NCI-H2107 treated with DMSO at 0.1 percent for 48 hours (cell line): ENCODE results near the gene PRAMEF11.
"Not testable (repeated sequence)": the region's sequence is repeated elsewhere in the genome, so short reads cannot be mapped to it uniquely, and the experiment has no call there.

Experiments used
- DNase-seq: peaks from one replicate; lab custom pipeline; 2025; ENCODE audit not compliant: unreplicated experiment; lab: John Stamatoyannopoulos, UW

The PRAMEF11 gene

GRCh38 chr1:12831310-12831709 lies at the start of gene PRAMEF11:
Gene PRAMEF11, minus strand, starts transcription at chr1:12831410. Its CDS starts 2,621 bp downstream, at chr1:12828789.
- not testable (repeated sequence) for DNase-seq

DNA sequence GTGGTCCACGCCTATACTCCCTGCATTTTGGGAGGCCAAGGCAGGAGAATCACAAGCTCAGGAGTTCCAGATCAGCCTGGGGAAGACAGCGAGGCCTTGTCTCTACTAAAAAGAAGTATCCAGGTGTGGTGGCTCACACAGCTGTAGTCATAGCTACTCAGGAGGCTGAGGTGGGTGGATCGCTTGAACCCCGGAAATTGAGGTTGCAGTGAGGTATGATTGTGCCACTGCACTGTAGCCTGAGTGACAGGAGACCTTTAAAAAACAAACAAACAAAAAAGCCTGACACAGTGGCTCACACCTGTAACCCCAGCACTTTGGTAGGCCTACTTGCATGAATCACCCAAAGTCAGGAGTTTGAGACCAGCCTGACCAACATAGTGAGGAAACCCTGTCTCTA lies 47.2 kb upstream of the PRAMEF11 start:
- not testable (repeated sequence) for DNase-seq

GRCh38 chr1:12863131-12863880 lies 32.1 kb upstream of the PRAMEF11 start:
- not testable (repeated sequence) for DNase-seq

DNA sequence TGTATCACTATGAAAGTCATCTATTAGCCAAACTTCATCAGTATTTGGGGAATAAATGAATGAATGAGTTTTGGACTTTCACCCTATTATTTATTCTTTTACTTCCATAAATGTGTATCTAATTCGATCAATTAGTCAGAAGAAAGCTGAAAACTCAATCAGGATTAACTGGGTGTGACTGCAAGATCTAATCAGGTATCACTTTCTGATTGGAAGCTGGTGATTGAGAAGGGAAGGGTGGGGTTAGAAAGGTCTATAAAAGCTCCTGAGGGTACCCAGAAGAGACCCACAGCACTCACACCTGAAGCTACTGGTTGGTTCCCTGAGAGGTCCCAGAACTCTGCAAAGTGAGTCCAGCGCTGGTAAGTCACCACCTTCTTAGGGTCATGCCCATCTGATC lies 25.6 kb upstream of the PRAMEF11 start, which contains the start of gene PRAMEF2:
Gene PRAMEF2, plus strand, starts transcription at position 301 of the 400 bp plus-strand sequence. CDS start 1,924 bp downstream, outside the sequence.
- DNase-seq = not testable (repeated sequence)

DNA sequence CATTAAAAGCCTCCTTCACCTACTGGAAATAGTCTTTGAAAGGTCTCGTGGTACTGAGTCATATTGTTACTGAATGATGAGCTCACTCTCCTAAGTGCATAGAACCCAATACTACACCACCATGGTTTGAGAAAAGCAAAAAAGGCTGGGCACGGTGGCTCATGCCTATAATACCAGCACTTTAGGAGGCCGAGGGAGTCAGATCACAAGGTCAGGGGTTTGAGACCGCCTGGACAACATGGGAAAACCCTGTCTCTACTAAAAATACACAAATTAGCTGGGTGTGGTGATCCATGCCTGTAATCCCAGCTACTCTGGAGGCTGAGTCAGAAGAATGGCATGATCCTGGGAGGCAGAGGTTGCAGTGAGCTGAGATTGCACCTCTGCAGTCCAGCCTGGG lies 20.6 kb upstream of the PRAMEF11 start:
- no peak for DNase-seq

- DNase-seq = not testable (repeated sequence)
Measured at GRCh38 chr1:12848620-12849019, 17.4 kb upstream of the PRAMEF11 start, which contains the start of gene HNRNPCL1. Gene HNRNPCL1, minus strand, starts transcription at chr1:12848720. Its CDS starts 431 bp downstream, at chr1:12848289.

DNA sequence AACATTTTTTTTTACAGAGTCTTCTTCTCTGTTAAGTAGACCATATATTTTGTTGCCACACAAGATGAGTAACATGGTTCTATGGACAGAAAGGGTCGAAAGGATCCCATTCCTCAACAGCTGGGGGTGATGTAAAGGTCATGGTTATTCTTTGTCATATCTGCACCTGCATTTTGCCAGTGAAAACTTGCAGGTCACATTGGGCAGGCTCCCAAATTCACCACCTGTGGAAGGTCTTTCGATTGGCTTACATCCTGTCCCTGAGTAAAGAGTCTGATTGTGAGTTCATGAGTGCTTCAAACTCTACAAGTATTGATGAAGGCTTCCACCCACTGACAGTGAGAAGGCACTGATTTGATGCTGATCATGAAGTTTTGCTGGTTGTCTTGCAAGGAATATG lies 2.0 kb upstream of the PRAMEF11 start:
- DNase-seq = not testable (repeated sequence)

GRCh38 chr1:12819061-12819460 lies 12.1 kb downstream of the PRAMEF11 start:
- DNase-seq = not testable (repeated sequence)

DNA sequence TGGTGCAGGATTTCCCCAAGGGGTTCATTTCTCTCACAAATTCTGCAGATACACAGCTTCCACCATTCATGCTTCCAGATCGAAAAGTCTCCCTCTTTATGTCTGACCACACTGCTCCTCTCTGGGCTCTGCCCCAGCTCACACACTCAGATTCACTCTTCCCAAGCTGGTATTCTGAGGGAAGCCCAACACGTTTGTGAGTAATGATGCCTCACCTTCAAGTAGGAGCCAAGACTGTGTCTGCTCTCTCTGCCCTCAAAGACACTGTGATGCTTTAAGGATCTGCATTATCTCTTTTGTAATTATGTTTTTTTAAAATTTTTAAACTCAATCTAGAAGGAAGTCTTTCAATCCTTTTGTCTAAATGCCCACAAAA lies 19.8 kb downstream of the PRAMEF11 start:
- DNase-seq = no peak

DNA sequence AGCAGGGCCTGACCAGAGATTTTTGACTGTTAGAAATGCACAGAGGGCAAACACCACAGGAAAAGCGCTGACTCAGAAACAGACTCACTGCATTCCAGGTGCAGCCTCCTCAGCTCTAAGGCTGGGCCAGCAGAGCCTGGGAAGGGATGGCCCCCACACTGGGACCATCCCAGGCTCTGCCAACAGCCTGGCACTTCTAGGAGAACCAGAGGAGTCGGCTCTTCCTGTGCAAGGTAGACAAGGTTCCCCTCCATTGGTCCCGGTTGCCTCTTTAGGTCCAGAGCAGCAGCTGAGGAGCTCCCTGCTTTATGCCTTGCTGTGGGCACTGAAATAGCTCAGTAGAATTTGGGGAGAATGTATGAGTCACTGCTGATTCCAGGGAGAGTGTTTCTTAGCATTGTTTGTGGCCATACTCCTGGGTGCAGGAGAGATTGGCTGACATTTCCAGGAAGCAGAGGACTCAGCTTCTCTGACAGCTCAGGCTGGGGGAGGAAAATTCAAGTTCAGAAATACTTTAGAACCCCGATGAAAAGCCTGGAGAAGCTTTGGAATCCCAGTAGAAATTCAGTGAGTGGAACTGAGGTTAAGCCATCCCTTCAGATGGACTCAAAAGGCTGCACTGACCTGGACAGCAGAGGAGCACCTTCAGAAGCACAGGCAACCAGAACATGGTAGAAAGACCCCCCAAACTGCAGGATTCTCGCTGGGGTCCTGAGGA lies 20.4 kb downstream of the PRAMEF11 start:
- DNase-seq = no peak

- no peak for DNase-seq
Measured at GRCh38 chr1:12809933-12810332, 21.3 kb downstream of the PRAMEF11 start.

DNA sequence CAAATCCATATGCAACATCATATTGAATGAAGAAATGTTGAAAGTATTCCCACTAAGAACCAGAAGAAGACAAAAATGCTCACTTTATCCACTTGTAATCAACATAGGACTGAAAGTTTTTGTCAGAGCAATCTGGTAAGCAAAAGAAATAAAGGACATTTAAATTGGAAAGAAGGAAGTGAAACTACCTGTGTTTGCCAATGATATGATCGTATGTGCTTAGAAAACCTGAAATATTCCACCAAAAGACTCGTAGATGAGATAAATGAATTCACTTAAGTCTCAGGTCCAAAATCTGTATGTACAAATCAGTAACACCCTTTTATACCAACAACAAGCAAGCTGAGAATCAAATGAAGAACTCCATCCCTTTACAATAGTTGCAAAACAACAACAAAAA lies 31.5 kb downstream of the PRAMEF11 start:
- no peak for DNase-seq

DNA sequence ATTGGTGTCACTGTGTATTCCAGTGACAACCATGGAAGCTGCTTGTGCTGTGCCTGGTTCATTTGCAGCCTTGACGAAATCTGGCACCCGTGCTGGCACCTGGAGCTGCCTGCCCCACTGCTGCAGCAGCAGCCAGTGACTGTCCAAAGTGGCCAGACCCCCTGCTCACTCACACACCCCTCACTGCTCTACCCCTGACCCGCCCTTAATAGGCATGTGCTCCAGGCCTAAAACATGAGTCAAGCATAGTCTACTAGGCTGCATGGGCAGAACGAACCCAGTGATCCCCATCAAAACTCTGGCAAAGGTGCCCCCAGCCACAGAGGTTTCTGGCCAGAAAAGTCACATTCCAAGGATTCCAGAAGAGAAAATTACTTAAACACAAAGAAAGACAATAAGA lies 32.3 kb downstream of the PRAMEF11 start:
- no peak for DNase-seq

DNA sequence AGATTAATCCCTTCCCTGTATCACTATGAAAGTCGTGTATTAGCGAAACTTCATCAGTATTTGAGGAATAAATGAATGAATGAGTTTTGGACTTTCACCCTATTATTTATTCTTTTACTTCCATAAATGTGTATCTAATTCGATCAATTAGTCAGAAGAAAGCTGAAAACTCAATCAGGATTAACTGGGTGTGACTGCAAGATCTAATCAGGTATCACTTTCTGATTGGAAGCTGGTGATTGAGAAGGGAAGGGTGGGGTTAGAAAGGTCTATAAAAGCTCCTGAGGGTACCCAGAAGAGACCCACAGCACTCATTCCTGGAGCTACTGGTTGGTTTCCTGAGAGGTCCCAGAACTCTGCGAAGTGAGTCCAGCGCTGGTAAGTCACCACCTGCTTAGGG lies 40.1 kb downstream of the PRAMEF11 start, which contains the start of gene PRAMEF1:
Gene PRAMEF1, plus strand, starts transcription at position 301 of the 400 bp plus-strand sequence. CDS start 1,831 bp downstream, outside the sequence.
- not testable (repeated sequence) for DNase-seq

- DNase-seq = not testable (repeated sequence)
Measured at GRCh38 chr1:12784729-12785128, 46.5 kb downstream of the PRAMEF11 start.

GRCh38 chr1:12783783-12784182 lies 47.4 kb downstream of the PRAMEF11 start:
- not testable (repeated sequence) for DNase-seq

DNA sequence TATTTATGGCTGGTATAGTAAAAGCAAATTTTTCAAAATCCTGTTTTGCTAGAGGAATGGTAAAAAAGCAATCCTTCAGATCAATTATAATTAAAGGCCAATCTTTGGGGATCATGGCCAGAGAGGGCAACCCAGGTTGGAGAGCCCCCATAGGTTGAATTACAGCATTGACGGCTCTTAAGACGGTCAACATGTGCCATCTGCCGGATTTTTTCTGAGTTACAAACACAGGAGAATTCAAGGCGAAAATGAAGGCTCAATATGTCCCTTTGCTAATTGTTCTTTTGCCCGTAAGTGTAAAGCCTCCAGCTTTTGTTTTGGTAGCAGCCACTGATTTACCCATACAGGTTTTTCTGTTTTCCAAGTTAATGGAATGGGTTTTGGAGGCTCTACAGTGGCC lies 49.7 kb downstream of the PRAMEF11 start:
- DNase-seq = not testable (repeated sequence)

DNA sequence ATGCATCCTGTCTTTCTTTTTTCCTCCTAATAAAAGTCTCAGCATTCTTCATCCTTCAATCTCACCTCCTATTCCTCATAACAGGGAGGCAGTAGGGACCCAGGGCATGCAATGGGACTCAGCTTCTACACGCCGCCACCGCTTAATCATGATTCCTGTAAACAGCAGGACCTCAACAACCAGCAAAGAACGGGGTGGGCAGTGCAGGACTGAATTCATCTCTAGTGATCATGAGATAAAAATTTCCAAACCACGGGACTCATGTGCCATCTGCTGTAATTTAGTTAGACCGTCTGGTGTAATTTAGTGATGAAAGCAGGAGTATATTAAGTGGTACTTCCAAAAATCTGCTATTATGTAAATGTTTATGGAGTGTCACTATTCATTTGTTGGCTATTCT lies 52.3 kb downstream of the PRAMEF11 start:
- no peak for DNase-seq

GRCh38 chr1:12778061-12778460 lies 53.1 kb downstream of the PRAMEF11 start:
- no peak for DNase-seq

DNA sequence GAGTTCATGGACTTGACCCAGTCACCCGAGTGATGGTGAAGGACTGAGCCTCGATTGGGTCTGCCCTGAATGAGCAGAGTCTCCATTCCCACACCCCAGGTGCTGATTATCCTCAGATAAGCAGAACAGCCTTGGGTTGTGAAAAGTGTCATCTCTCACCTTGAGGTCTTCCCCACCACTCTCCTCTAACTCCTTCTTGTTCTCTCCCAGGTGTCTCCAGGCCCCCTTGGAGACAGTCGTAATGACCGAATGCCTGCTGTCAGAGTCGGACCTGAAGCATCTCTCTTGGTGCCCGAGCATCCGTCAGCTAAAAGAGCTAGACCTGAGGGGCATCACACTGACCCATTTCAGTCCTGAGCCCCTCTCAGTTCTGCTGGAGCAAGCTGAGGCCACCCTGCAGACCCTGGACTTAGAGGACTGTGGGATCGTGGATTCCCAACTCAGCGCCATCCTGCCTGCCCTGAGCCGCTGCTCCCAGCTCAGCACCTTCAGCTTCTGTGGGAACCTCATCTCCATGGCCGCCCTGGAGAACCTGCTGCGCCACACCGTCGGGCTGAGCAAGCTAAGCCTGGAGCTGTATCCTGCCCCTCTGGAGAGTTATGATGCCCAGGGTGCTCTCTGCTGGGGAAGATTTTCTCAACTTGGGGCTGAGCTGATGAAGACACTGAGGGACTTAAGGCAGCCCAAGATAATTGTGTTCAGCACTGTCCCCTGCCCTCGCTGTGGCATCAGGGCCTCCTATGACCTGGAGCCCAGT lies 54.2 kb downstream of the PRAMEF11 start:
- DNase-seq = no peak

DNA sequence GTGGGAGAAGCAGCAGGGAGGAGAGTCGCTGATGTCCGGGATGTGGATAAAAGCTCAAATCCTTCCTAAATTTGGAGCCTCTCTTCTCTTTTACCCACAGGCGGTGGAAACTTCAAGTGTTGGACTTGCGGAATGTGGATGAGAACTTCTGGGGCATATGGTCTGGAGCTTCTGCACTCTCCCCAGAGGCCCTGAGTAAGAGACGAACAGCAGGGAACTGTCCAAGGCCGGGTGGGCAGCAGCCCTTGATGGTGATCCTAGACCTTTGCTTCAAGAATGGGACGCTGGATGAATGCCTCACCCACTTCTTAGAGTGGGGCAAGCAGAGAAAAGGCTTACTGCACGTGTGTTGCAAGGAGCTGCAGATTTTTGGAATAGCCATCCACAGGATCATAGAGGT lies 55.8 kb downstream of the PRAMEF11 start:
- DNase-seq = no peak
